Esophagus muscularis mucosa (tissue), 4 donors: ENCODE results near the gene RHBDD3. TPM values are rescaled to one million over a fixed set of nuclear protein-coding genes. Genes with fewer than 3 reads are reported as not detected.

Experiments
- DNase-seq: peaks from one replicate; pipeline ENCODE4 v3.0.0-alpha.2; 2017; ENCODE audit errors: extremely low spot score
- H3K27ac ChIP-seq, 4 donors: fragments of 200-600 bp; sonication (generic); replicated peaks in 1 of 4; 1 replicate in 3 of 4; 2 replicates in 1 of 4; pipeline ENCODE4 v1.5.1; 2016 to 2019; ENCODE audit warnings: mild to moderate bottlenecking in 1 of 4
- H3K27me3 ChIP-seq, 4 donors: fragments of 200-600 bp; sonication (generic); one replicate each; pipeline versions ENCODE4 v1.5.1 to v1.6.0; 2016 to 2019
- H3K36me3 ChIP-seq, 4 donors: fragments of 200-600 bp; sonication (generic); one replicate each; pipeline ENCODE4 v1.5.1; 2016 to 2019
- H3K4me1 ChIP-seq, 4 donors: fragments of 200-600 bp; sonication (generic); one replicate each; pipeline ENCODE4 v1.5.1; 2016 to 2019
- H3K4me3 ChIP-seq, 4 donors: fragments of 200-600 bp; sonication (generic); 1 replicate in 2 of 4; 2 replicates in 2 of 4; pipeline ENCODE4 v1.5.1; 2016 to 2019; ENCODE audit warnings: mild to moderate bottlenecking in 4 of 4, moderate library complexity in 1 of 4
- H3K9me3 ChIP-seq, 4 donors: fragments of 200-600 bp; sonication (generic); 1 replicate in 3 of 4; 2 replicates in 1 of 4; pipeline ENCODE4 v1.5.1; 2016 to 2019
- CTCF ChIP-seq, 3 experiments: fragments of 200-600 bp in 2 of 3; fragments of 450-650 bp in 1 of 3; sonication (generic) in 2 of 3; IDR thresholded peaks; one replicate each; pipeline ENCODE4 v1.5.1; 2017 to 2019; ENCODE audit warnings: antibody characterized with exemption in 3 of 3, mild to moderate bottlenecking in 2 of 3, moderate library complexity in 1 of 3
- EP300 ChIP-seq: sonication (generic); formaldehyde crosslinking; IDR thresholded peaks from one replicate; pipeline ENCODE4 v1.6.1; 2017; ENCODE audit warnings: antibody characterized with exemption
- POLR2A ChIP-seq: fragments of 450-650 bp; IDR thresholded peaks from one replicate; pipeline ENCODE4 v1.6.1; 2017; ENCODE audit warnings: antibody characterized with exemption, moderate library complexity, mild to moderate bottlenecking, low read depth
- POLR2AphosphoS5 ChIP-seq, 2 donors: sonication (generic); formaldehyde crosslinking; IDR thresholded peaks; one replicate each; pipeline ENCODE4 v1.6.1; 2017; ENCODE audit warnings: antibody characterized with exemption in 2 of 2
- WGBS: methylation state at CpG from one replicate; pipeline ENCODE4 v1.1.5; 2018; 5-methylcytosine and 5-hydroxymethylcytosine counted together
- intact Hi-C: fragments of 100-400 bp; cut with DNase I; formaldehyde crosslinking; loops from one replicate; pipeline ENCODE4 v1.15.1; 2023
- total RNA-seq, 4 donors: library from RNA; depleted of rRNA; stranded (reverse); fragments of >200 nt; gene quantifications; one replicate each; pipeline versions ENCODE4 v1.1.0 to v1.2.1, GENCODE V29; 2016

The RHBDD3 gene
- total RNA-seq, 4 donors from 2014 or later, result 12.6 to 23.5 (median 20.7) TPM

- peak overlapping the region; percentile 88 to 99 (median 96) for H3K4me3 ChIP-seq
- WGBS, result 86% methylated on average over 24 of the region's 50 CpGs
- H3K9me3 ChIP-seq, result no peaks in the 10 kb centered on the region
- DNase-seq, result no peak
- peaks cover 0 to 13% (median 4%) of the 10 kb centered on the region in 4 donors for H3K36me3 ChIP-seq
- intact Hi-C loops, result no loop called here
- no peak for TF ChIP-seq POLR2AphosphoS5 (IDR thresholded peaks at IDR 0.05)
- TF ChIP-seq CTCF (IDR thresholded peaks at IDR 0.05), result no peak
- TF ChIP-seq POLR2A, result no peak
- TF ChIP-seq EP300, result no peak
- peaks cover 61 to 75% (median 69%) of the 10 kb centered on the region in 4 donors for H3K4me1 ChIP-seq
- peak overlapping the region; percentile 92 to 97 (median 94) for H3K27ac ChIP-seq
- peaks cover 0 to under 1% (median 0%) of the 10 kb centered on the region in 4 donors for H3K27me3 ChIP-seq
These were observed 40.5 kb upstream of the RHBDD3 start for GRCh38 chr22:29308148-29308790.

- TF ChIP-seq EP300 (no peak), CTCF (IDR thresholded peaks at IDR 0.05) (no peak), POLR2AphosphoS5 (IDR thresholded peaks at IDR 0.05) (no peak), POLR2A (no peak)
- H3K27ac ChIP-seq, result peak overlapping the region; percentile 92 to 97 (median 94)
- WGBS, result 53% methylated on average over 9 of the region's 20 CpGs
- no peak for DNase-seq
- H3K36me3 ChIP-seq, result peaks cover 0 to 10% (median 4%) of the 10 kb centered on the region in 4 donors
- H3K4me3 ChIP-seq, result peak overlapping the region; percentile 88 to 99 (median 96)
- intact Hi-C loops, result loop anchor here (2.0 kb wide), 2 partner anchors 39 to 81 kb away; partner anchors contain the start of genes AP1B1 and EWSR1
- no peaks in the 10 kb centered on the region for H3K9me3 ChIP-seq
- H3K4me1 ChIP-seq, result peaks cover 60 to 75% (median 69%) of the 10 kb centered on the region in 4 donors
- H3K27me3 ChIP-seq, result no peaks in the 10 kb centered on the region
These were observed 39.9 kb upstream of the RHBDD3 start for GRCh38 chr22:29307596-29308147.

DNA sequence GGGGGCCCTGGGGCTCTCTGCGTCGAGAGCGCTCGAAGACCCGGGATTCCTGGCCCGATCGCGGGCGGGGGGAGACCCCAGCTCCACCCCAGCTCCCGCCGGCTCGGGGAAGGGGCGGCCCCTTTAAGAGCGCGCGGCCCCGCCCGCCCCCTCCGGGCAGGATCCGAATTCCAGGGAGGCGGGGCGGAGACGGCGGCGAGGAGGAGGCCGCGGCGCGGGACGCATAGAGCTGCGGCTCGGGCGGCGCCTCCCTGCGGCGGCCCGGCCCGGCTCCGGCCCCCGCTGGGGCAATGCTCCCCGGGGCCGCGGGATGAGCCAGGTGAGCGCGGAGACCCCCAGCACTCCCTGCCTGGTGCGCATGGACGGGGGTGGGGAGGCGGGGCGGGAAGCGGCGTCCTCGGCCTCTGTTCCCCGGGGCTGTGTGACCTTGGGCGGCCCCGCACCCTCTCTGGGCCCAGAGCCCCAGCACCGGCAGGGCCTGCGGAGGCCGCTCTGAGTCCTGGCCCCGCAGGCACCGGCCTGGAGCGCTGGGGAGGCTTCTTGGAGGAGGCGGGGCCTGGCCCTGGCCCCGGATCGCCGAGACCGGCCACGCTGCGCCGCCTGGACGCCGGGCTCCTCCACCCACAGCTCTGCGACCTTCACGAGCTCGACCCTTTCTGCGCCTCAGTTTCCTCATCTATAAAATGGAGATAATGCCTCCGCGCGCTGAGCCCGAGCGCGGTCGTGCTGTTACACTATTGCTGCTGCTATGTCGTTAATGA, 39.2 kb upstream of the RHBDD3 start:
- 33% methylated on average over 3 of the region's 83 CpGs for WGBS
- no peaks in the 10 kb centered on the region for H3K9me3 ChIP-seq
- H3K36me3 ChIP-seq, result peaks cover 0 to 4% (median 2%) of the 10 kb centered on the region in 4 donors
- no peak for DNase-seq
- peak overlapping the region; percentile 92 to 97 (median 94) for H3K27ac ChIP-seq
- H3K4me1 ChIP-seq, result peaks cover 54 to 75% (median 71%) of the 10 kb centered on the region in 4 donors
- H3K27me3 ChIP-seq, result no peaks in the 10 kb centered on the region
- peak overlapping the region; percentile 88 to 99 (median 96) for H3K4me3 ChIP-seq
- intact Hi-C loops, result loop anchor here (1.0 to 2.0 kb wide), 3 partner anchors 38 to 82 kb away; partner anchors contain the start of genes AP1B1 and EWSR1
- TF ChIP-seq POLR2AphosphoS5 (IDR thresholded peaks at IDR 0.05), result peak; percentile 63 to 69
- TF ChIP-seq CTCF (IDR thresholded peaks at IDR 0.05), result peak in 2 of 3 experiments; percentile 19 to 32
- TF ChIP-seq EP300, result no peak

DNA sequence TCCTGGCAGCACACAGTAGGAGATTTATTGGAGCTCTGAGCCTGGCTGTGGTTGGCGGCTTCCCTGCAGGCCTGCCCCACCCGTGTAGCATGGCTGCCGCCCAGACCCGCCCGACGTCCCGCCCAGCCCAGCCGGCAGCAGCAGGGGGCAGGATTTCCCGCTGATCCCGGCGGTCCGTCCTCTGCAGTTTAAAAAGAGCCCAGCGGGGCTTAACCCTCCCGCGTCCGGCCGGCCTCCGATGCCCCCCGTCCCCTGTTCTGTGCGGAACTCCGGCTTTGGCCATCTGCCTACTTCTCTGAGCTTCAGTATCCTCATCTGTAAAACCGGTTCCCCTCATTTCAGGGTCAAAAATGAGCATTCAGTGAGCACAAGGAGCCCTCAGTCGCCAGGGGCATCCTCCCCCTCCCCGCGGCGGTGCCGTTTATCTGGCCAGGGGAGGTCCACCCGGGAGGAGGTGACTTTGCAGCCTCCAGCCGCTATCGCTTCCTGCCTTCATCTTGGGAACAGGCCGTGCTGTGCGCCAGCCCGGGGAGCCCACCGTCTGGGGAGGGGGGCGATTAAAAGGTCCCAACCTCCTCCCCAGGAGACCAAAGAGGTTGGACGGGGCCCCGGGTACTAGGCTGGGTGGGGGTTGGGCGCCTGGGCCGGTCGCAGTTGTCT, 38.5 kb upstream of the RHBDD3 start, which contains the start of gene GAS2L1:
Gene GAS2L1, plus strand, starts transcription at position 476 of the 660 bp plus-strand sequence. CDS start 1,456 bp downstream, outside the sequence.
- TF ChIP-seq CTCF (IDR thresholded peaks at IDR 0.05) (peak; percentile 83 to 90 (median 85)), POLR2AphosphoS5 (IDR thresholded peaks at IDR 0.05) (peak in 1 of 2 donors; percentile 66), POLR2A (no peak), EP300 (no peak)
- DNase-seq, result no peak

More for the DNA sequence above, 38.5 kb upstream of the RHBDD3 start, which contains the start of gene GAS2L1:
- Histone ChIP-seq H3K9me3 (no peaks in the 10 kb centered on the region), H3K27me3 (no peaks in the 10 kb centered on the region), H3K36me3 (peaks cover 0 to 6% (median 3%) of the 10 kb centered on the region in 4 donors), H3K27ac (peak within 1 kb of the TSS; percentile 92 to 97 (median 94)), H3K4me3 (peak within 1 kb of the TSS; percentile 88 to 99 (median 96)), H3K4me1 (peaks cover 46 to 70% (median 66%) of the 10 kb centered on the region in 4 donors)
- WGBS, result 3% methylated on average over 8 of the region's 40 CpGs
- intact Hi-C loops, result loop anchor here (1.0 to 2.0 kb wide), 3 partner anchors 38 to 82 kb away; partner anchors contain the start of genes AP1B1 and EWSR1
